Measurements from ENCODE around the gene PMEPA1. TPM values are rescaled to one million over a fixed set of nuclear protein-coding genes. Genes with fewer than 3 reads are reported as not detected.

The PMEPA1 gene
- total RNA-seq, 2 donors from 2014 or later: 28.3 to 60.3 TPM

DNA sequence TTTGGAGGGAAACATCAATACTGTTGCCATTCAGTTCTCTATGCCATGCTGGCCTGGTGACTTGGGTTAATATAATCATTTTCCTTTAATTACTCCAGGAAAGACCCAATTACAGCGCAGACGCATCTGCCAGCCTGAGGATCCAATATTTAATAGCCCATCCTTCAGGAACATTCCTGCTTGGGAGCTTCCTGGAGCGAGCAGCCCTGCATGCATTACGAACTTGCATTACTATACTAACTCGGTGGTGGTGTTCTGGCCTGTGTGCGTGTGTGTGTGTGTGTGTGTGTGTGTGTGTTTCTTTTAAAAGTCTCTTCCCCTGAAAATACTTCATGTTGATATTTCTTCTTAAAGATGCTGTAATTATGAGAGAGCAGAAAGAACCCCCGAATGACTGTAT, 26.5 kb downstream of the PMEPA1 start:
- ATAC-seq (no peak), DNase-seq (no peak)
- intact Hi-C loops (cut with DNase I): no loop called here

DNA sequence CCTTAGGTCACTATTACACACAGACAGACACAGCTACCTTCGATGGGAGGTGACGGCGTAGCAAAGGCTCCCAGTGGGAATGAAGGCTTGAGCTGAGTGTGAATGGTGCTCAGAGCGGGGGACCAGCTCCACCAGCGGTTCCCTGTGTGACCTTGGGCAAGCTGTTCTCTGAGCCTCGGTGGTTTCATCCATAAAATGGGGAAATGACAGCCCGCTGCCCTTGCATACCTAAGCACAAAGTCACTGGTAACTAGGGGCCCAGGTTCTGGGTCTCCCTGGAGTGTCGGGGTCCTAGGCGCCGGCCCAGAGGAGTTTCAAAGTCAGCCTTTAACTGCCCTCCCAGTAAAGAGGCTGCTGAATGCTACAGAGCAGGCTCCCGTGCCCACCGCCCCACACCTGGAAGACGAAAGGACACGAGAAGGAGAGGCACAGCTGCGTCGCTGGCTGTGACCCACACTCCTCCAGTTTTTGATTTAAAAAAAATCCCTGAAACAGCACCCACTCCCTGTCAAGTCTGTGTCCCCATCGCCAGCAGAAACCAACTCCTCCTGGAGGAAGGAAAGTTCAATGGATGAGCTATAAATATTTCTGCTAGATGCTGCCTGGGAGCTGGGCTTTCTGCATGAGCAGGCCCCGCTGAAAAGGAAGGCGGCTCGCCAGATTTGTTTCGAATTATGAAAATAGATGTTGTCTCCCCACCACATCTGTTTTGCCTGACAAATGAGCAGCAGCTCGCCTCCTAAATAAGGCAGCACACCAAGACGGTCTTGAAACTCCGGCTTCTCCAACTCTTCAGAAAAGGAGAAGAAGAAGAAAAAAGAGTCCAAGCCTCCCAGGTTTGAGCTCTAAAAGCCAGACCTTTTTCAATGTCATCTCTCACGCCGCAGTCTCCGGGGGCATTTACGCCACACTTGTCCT, 27.4 kb downstream of the PMEPA1 start:
- DNase-seq (no peak), ATAC-seq (peak in 1 of 2 donors; percentile 25)
- intact Hi-C loops (cut with DNase I): no loop called here

DNA sequence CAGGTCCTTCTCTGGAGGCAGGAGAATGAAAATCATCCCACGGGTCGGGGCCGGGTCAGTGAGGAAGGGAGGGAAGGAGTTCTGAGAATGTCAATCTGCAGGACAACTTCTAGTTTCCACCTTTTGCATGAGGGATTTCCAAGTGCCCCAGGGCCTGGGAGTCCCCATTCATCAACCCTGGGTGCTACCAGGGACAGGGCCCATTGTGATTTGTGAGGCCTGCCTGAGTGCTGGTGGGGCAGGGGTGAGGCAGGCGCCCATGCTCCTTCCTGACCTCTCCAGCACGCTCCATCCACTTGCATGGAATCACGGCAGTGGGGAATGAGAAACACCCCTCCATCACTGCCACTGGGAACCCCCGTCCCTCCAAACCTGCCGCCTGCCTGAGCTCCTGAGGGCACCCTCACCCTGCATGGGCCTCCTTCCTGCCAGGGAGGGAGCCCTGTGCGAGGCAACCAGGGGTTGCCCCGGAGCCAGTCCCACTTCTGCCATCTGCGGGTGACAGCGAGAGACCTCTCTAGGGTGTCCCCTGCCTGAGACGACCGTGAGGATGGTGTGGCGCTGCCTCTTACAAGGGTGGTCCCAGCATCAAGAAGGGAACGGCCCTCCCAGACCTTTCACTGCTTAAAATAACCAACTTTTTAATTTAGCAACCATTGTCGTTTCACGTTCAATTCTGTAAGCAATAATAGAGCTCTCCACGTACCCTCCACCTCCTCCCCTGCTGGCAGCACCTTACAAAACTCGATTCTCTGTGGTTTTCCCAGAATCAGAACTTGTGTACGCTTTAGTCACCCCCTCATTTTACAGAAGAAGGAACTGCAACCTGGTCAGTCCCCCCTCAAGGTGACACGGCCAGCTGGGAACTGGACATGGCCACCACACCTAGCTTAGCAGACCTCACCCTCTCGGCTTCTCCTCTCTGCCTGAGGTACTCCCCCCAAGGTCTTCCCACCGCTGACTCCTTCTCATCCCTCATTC, 28.6 kb downstream of the PMEPA1 start:
- no peak for DNase-seq
- no peak for ATAC-seq
- intact Hi-C loops (cut with DNase I): no loop called here

DNA sequence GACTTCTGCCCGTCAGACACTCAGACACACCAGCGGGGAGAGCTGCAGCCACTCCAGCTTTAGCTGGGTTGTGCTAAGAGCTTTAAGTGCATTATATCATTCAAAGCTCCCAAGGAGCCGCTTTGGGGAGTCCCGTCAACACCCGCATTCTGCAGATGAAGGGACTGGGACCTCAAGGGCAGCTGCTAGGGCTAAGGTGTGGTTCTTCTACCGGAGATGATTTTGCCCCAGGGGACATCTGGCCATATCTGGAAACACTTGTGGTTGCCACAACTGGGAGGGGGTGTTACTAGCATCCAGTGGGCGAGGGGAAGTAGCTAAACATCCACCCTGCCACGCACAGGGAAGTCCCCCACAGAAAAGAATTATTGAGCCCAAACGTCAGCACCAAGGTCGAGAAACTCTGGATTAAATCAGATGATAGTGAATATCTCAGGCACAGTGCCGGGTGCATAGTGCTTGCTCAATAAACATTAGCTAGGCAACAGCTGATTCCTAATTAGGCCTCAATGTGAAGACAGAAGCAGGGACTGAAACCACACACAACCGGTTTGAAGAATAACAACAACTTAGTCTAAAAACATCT, 29.6 kb downstream of the PMEPA1 start:
- DNase-seq: no peak
- ATAC-seq: no peak
- intact Hi-C loops (cut with DNase I): no loop called here

DNA sequence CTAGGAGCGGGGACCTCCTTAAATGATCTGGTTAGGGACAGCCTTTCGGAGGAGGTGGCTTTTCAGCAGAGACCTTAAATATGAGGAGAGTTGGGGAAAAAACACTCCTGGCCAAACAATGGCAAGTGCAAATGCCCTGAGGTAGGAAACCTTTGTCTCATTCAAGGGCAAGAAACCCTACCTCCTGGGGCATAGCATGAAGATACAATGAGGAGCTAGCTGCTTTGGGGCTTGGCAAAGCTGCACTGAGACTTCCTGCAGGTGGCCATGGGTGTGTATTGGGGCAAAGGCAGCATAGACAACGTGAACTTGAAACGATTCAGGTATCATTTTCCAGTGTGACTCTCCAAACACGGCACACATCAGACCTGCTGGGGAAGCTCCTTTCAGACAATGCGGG, 30.7 kb downstream of the PMEPA1 start:
- no peak for ATAC-seq
- DNase-seq: no peak
- intact Hi-C loops (cut with DNase I): no loop called here

DNA sequence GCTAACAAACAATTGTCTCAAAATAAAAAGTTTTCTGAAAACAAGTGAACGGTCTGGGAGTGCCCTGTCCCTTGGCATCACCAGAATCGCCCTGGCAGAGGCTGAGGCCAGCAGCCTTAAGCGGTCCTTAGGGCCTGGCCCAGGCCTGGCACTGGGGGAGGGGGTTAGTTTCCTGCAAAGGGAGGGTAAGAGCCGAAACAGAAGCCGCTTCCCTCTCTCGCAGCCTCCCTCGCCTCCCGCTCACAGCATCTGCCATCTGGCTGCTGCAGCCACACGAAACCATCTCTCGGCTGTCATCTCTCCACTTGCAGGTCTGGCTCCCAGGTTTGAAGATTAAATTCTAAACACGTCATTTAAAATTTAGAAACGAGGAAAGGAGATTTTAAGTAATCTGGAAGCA, 31.5 kb downstream of the PMEPA1 start:
- DNase-seq: no peak
- intact Hi-C loops (cut with DNase I): no loop called here
- ATAC-seq: peak; percentile 9 to 35

DNA sequence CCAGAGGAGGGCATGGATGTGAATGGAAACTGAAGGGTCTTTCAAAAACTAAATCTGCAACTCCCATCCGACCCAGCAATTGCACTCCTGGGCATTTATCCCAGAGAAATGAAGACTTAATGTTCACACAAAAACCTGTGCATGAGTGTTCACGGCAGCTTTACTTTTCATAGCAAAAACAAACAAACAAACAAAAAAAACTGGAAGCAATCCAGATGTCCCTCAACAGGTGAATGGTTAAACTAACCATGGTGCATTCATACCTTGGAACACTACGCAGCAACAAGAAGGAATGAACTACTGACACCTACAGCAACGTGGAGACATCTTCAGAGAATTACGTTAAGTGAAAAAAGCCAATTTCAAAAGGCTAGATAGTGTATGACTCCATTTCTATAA, 32.2 kb downstream of the PMEPA1 start:
- intact Hi-C loops (cut with DNase I): no loop called here
- DNase-seq: no peak
- ATAC-seq: no peak

DNA sequence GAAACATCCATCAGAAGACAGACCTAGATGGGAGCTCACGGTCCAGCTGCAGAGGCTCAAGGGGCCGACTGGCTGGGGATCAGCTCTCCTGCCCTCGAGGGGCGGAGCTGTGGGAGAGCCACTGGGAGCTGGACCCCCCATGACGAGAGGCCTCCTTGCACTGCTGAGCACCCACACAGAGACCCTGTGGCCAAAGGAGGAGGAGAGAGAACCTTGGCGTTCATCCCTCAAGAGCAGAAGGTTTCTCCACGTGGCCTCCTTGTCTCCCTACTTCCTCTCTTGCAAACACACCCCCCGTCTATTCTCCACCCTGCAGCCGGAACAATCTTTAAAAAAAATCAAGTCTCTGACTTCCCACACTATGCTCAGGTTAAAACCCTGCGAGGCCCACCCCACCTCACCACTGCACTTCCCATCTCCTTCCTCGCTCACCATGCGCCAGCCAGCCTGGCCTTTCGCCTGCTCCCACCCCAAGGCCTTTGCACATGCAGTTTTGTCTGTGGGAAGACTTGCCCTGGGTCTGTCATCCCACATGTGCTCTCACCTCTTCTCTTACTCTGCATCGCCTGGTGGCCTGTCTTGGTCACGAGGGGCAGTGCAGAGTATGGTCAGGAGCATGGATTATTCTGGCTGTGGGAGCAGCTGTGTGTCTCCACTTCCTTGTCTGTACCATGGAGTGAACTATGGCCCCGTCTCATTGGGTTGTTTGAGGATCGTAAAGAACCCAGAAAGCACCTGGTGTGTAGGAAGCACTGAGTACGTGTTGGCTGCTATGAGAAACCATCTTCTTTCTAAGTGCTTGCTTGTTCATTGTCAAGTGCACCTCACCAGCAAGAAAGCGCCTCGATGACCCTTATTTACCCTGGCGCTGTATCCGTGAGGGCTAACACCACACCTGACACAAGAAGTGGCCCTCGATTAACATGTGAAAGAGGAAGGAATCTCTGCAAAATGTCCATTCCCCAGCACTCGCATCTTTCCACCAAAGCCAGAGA, 32.9 kb downstream of the PMEPA1 start:
- intact Hi-C loops (cut with DNase I): no loop called here
- DNase-seq (no peak), ATAC-seq (no peak)

DNA sequence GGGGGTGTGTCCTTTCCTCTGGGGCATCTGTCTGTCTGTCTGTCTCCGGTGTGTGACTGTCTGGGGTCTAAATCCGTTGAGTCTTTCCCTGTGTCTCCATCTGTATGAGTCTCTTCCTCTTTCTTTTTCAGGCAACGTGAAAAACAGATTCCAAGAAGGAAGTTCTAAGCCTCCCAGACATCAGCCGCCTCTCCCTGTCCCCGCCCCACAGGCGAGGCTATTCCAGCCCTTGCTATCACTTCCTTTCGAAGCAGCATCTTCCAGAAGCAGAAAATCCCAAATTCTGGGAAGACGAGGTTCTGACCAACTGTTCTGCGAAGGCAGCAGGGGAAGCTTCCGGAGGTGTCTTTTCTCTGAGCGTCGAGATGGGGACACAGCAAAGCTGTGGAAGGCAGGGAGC, 34.0 kb downstream of the PMEPA1 start:
- ATAC-seq (no peak), DNase-seq (no peak)
- intact Hi-C loops (cut with DNase I): no loop called here

DNA sequence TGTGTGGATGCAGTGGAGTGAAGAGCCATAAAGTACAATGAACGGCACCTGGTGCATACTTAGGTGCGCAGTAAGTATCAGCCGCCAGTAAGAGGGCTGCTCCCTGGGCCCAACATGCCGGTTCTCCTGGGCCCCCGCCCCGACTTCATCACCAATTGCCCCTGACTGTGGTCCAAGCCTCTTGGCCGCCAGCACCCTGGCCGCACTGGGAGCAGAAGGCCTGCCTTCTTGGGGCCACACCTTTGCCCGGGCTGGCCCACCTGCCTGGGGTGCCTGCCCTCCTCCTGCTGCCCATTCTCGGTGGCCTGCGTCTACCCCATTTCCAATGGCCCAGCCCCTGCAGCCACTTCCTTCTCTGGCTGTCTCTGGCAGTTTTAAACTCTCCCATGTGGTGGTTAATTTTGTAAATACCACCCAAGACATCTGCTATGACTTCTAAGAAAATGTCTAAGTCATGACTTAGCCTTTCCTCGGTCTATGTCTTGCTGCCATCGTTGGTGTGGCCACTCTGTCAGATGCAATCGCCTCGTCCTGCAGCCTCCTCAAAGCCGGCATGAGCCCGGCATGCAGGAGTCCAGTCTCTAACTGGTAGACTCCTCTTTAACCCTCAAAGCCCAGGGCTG, 36.8 kb downstream of the PMEPA1 start:
- intact Hi-C loops (cut with DNase I): loop anchor here in 1 of 2 donors (5.0 kb wide), 1 partner anchor 34 kb away; no protein-coding TSS in a partner anchor
- no peak for DNase-seq
- no peak for ATAC-seq

DNA sequence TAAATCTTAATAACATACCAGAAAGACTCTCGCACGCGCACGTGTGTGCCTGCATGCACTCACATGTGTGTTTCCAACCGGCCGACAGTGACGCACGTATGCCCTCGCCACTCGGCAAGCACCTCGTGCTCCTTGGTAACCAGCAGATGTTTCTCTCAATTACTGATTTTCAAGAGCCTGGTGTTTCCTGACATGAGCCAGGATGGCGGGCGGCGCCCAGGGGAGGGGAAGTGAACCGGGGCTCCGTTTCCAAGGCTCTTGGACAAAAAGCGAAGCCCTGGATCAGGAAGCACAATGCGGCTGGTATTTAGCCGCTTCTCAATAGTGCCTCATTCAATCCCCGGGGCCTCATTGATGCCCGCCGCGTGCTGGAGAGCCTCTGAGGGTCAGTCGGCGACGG, 37.7 kb downstream of the PMEPA1 start:
- DNase-seq (peak; percentile 85), ATAC-seq (peak; percentile 34 to 82)

DNA sequence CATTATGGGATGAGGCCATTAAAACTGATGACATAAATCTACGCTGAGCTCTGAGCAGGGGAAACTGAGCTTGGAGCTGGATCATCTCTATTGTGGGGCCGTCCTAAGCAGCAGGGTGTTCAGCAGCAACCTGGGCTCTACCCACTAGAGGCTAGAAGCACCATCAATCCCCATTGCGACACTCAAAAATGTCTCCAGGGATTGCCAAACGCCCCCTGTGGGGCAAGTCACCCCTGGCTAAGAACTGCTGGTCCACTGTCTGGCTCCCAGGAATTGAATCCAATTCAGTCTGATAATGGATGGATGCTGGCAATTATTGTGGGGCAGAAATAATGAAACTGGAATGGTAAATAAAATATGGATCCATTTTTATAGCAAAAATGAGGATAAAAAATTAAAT, 38.2 kb downstream of the PMEPA1 start:
- intact Hi-C loops (cut with DNase I): loop anchor here in 1 of 2 donors (5.0 kb wide), 1 partner anchor 36 kb away; no protein-coding TSS in a partner anchor
- no peak for ATAC-seq
- no peak for DNase-seq

More for the DNA sequence above, 37.7 kb downstream of the PMEPA1 start:
- intact Hi-C loops (cut with DNase I): loop anchor here in 1 of 2 donors (5.0 kb wide), 1 partner anchor 35 kb away; no protein-coding TSS in a partner anchor

DNA sequence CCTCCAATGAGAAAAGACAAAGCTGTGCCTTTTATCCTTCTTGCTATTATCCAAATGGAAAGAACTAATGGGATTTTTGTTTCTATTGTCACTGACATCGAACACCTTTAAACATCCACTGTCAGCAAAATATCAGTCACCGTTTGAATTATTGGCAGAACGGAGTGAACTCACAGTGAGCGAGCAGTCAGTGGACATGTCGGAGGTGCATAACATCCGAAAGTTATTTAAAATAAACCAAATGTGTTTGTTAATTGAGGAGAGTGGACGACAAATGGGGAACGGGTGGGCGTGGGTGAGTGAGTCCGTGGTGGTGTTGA, 38.8 kb downstream of the PMEPA1 start:
- ATAC-seq (no peak), DNase-seq (no peak)
- intact Hi-C loops (cut with DNase I): loop anchor here in 1 of 2 donors (5.0 kb wide), 1 partner anchor 36 kb away; no protein-coding TSS in a partner anchor

DNA sequence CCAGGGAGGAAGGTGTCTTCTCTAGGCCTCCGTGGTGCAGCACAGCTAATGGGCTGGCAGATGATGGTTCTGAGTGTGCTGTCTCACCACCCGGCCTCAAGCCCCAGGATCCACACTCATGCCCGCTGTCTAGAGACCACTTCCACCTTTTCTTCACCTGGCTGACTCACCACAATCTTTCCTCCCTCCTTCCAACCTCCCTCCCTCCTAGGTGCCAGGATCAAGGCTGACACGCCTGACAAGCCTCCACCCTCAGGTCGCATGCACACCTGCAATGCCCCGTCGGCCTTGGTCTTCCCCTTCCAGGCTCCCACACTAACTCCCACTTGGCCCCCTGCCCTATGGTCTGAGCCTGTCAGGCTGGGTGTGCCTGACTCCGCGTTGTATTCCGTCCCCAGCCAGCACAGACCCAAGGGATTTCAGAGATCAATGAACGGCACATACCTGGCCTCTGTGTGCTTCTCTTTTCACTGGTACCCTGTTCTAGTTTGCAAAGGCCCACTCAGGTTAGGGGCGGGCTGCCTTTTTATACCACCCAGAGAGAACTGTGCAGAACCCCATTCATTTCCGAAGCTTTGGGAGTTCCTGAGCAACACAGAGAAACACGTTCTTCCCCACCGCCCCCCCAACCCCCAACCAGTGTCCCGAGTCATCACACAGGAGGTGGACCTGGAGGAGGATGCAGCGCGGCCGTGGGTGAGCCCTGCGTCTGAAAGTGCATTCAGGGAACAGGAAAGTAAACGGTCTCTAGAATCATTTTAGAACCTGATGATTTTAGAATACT, 39.3 kb downstream of the PMEPA1 start:
- no peak for DNase-seq
- no peak for ATAC-seq
- intact Hi-C loops (cut with DNase I): loop anchor here in 1 of 2 donors (5.0 kb wide), 1 partner anchor 37 kb away; no protein-coding TSS in a partner anchor

DNA sequence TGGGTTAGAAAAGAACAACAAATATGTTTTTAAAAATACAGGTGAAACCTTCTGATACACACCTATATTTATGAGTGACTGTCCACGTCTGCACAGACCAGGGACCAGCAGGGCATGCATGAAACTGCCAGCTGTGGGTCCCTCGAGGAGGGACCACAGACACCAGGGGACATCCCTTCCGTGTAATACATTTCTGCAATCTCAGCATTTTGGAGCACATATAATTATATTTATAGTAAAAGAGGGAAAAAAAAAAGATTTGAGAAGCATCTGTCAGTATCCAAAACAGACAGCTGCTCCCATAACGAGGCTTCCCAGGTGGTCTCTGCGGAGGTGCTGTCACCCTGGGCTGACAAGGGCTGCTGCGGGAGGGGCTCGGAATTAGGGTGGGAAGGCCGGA, 40.2 kb downstream of the PMEPA1 start:
- no peak for DNase-seq
- ATAC-seq: no peak
- intact Hi-C loops (cut with DNase I): loop anchor here in 1 of 2 donors (5.0 kb wide), 1 partner anchor 38 kb away; no protein-coding TSS in a partner anchor

DNA sequence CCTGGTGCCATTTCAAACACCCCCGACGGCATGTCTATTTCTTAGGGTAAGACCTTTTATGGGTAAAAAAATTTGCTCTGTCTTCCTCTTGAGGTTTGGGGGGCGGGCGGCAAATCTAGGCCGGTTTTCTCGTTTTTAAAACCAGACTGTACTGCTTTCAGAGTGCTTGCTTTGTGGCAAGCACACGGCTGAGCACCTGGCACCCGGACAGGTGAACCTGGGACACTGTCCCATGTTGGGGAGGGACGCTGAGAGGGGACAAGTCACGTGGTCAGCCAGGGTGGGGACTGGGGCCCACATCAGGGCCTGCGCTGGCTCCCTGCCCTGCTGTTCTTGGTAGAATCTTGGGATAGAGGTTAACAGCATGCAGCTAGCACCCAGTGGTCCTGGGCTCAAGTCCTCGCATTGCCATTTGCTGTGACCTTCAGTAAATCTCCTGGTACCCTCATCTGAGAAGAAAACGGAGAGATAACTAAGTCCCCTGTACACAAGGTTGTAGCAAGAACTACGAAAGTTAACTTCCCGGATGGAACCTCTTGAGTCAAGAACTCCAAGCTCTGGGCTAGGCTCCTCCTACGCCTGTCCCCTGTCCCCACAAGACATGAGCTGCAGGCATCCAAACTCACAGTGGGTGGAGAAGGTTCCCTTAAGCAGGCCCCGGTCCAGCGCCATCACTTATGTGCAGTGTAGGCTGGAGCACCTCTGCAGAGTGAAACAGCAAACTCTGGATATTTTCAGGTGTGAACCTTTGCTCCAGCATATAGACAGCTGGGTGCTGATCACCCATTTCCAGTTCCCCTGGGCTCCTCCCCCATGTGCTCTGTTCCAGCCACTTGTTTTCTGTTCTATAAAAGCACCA, 41.7 kb downstream of the PMEPA1 start:
- no peak for ATAC-seq
- intact Hi-C loops (cut with DNase I): no loop called here
- DNase-seq: no peak
